Limb (tissue), 2 donors: ENCODE measurements around the gene NAALAD2.
"Not testable (repeated sequence)": the region's sequence is repeated elsewhere in the genome, so short reads cannot be mapped to it uniquely, and the experiment has no call there.

Experiments used
- DNase-seq, 2 donors: peaks; one replicate each; pipeline ENCODE4 v3.0.0-alpha.2; 2016; ENCODE audit errors: extremely low spot score in 2 of 2

The NAALAD2 gene

DNA sequence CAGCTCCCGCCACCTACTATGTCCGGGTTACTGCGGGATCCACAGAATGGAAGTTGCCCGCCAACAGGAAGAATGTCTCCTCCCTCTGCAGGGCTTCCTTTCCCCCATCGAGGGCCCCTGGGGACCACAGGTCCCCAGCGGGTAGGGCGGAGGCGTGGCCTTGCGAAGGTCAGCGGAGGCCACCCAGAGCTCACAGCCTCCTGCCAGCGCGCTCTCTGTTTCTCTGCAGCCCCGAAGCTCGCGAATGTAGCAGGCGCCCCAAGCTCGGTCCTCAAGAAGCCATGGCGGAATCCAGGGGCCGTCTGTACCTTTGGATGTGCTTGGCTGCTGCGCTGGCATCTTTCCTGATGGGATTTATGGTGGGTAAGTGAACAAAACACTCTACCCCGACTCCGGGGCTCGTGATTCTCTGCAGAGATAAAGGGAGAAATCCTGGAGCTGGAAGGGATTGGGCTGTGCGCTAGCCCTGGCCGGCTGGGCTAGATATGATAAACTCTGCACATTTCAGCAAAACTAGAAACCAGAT lies at the start of gene NAALAD2:
Gene NAALAD2, plus strand, starts transcription at position 186 of the 526 bp plus-strand sequence. Its CDS starts 96 bp downstream, at position 282.
- DNase-seq: peak; percentile 35 to 76

DNA sequence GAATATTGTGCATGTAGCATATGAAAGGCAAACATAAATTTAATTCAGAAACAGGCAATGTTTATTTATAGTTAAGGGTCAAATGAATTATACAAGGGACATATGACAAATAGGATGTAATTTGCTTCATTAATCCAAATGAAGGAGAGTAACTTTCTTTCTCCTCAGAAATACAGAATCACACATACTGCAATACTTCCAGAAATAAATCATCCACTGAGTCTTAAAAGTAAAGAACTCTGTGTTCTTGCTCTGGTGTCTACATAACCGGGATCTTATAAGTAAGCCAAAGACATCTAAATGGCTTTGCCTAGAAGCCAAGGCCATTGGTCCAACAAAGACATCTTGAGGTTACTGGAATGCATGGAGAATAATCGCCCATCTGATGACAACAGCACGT lies 48.8 kb upstream of the NAALAD2 start, which contains the start of gene UBTFL1:
Gene UBTFL1, plus strand, starts transcription at position 301 of the 400 bp plus-strand sequence. Its CDS starts 0 bp downstream, at position 301.
- DNase-seq: not testable (repeated sequence)

DNA sequence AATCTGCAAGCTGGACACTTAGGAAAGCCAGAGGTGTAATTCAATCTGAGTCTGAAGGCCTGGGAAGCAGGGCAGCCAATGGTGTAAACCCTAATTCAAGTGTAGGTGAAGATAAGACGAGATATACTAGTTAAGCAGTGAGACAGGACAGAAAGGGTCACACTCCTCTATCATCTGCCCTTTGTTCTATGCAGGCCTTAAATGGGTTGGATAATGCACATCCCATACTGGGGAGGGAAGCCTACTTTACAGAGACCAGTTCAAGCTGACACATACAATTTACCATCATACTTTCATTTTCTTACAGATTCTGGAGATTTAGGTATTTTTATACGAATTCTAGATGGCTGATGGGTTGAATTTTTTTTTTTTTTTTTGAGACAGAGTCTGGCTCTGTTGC lies 45.7 kb upstream of the NAALAD2 start:
- not testable (repeated sequence) for DNase-seq

DNA sequence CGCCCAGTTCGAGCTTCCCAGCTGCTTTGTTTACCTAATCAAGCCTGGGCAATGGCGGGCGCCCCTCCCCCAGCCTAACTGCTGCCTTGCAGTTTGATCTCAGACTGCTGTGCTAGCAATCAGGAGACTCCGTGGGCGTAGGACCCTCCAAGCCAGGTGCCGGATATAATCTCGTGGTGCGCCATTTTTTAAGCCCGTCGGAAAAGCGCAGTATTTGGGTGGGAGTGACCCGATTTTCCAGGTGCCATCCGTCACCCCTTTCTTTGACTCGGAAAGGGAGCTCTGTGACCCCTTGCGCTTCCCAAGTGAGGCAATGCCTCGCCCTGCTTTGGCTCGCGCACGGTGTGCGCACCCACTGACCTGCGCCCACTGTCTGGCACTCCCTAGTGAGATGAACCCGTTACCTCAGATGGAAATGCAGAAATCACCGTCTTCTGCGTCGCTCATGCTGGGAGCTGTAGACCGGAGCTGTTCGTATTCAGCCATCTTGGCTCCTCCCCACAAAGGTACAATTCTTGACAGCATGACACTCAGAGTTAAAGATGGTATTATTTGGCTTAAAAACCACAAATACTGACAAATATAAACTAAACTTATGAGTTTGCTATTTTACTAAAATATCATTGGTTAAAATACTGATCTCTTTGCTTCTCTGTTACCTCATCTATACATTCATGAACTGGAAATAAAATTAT lies 39.1 kb upstream of the NAALAD2 start:
- DNase-seq: not testable (repeated sequence)

DNA sequence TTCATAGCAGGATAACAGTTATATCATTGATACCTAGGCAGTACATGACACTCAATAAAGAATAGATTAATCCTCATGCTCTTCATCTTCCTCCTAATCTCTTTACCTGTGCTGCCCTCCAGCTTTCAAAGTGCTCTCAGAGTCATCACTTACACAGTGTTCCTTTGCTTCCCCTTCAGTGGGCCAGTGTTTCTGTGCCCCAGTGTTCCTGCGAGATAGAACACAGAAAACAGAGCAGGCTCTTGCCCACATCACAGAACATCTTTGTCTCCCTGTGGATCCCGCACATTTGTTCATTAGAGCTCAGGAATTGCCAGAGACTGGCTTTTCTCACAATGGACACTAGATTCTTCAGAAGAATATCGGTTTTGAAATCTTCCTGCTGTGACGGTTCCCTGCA lies 36.2 kb upstream of the NAALAD2 start:
- DNase-seq: not testable (repeated sequence)

DNA sequence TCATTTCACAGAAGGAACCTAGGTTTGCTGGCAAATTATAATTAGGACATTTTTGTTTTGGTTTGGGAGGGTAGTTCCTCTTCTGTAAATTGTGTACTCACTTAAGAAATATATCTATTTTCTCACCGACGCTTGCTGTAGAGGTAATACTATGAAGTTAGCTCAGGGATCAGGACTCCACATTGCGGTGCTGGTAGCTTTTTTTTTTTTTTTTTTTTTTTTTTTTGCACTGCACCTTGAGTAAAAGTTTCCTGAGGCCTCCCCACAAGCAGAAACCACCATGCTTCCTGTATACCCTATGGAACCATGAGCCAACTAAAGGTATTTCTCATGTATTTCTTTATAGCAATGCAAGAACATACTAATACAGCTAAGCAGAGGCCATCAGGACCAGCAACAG lies 34.0 kb upstream of the NAALAD2 start:
- no peak for DNase-seq

DNA sequence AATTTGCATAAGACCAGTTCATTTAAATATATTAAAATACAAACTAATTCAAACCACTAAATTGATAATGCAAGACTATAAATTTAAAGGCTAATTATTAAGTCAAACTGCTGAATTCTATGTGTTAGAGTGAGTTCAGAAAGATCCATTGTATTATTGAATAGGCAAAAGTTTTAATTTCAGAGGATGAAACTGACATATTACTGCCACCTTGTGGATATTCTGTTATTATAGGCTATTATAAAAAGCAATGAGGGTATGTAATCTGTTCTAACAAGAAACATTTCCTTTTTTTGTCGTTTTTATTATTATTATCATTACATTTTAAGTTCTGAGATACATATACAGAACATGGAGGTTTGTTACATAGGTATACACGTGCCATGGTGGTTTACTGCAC lies 20.9 kb upstream of the NAALAD2 start:
- no peak for DNase-seq

DNA sequence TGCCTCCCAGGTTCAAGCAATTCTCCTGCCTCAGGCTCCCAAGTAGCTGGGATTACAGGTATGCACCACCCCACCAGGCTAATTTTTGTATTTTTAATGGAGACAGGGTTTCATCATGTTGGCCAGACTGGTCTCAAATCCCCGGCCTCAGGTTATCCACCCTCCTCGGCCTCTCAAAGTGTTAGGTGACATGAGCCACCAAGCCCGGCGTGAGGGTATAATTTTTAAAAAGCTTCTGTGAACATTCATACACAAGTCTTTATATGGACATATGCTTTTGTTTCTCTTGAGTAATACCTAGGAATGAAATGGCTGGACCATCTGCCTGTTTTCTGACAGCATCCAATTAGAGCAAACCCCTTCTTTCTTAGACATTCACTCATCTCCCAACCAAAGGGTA lies 14.3 kb upstream of the NAALAD2 start:
- no peak for DNase-seq

DNA sequence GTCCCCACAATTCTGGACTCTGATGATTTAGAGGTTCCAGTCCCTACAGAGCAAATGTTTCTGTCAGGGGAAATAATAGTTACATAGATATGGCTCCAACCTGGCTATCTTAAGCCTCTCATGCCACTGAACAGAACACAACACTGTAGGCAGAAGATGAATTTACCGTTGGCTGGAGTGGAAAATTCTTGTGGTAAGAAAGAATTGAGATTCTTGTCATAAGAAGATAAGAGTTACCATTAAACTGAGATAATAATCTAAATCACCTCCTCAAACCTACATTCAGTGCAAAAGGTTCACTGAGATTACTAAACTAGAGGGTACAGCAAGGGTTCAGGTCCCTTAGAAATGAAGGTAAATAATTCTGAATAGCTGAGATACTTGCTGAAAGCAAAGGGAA lies 10.1 kb upstream of the NAALAD2 start:
- no peak for DNase-seq

DNA sequence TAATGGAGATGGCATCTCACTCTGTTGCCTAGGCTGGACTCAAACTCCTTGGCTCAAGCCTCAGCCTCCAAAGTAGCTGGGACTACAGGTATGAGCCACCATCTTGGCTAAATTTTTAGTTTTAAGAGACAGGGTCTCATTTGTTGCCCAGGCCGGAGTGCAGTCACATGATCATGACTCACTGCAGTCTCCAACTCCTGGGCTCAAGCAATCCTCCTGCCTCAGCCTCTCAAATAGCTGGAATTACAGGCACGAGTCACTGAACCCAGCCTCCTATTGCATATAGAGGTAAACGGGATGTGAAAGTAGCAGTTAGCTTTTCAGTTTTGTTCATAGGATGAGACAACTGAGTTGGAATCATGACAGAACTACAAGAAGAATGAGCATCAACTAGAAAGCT lies 9.5 kb upstream of the NAALAD2 start:
- no peak for DNase-seq

DNA sequence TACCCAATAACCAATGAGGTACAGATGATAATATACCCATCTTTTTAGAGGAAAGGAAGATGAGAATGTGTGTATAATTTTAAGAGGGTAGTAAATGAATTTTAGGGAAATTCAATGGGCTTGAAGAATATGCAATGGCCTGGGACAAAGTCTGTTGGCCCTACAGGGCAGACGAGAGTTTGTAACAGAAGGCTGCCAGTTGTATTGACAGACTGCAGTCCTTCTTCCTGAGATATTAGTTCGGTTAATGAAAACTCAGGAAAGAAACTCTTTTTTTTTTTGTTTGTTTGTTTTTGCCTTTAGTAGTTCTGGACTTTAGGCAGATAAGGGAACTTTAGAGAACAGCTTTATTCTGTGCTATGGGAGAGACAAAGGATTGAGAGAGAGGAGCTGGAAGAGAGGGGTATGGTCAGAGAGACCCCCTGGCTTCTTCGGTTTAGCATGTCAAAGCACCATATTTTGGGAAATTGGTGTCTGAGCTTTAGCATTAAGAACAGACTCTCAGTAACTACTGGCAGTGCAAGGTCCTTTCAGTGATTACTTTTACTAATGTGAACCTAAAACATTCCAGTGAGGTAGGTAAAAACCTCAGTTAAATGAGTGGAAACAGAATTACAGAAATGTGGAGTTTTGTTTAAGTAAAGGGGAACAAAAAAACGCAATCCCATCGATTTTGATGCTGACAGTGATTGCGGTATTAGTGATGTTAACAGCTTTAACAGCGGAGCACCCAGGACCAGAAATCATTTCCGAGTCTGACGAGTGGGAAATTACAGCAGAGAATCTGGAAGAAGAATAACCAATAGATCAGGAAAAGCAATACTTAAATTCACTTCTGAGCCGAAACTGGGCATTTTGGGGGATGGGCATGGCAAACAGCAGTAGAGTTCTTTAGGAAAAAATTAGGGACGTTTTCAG lies 644 bp upstream of the NAALAD2 start:
- peak in 1 of 2 donors; percentile 23 for DNase-seq

DNA sequence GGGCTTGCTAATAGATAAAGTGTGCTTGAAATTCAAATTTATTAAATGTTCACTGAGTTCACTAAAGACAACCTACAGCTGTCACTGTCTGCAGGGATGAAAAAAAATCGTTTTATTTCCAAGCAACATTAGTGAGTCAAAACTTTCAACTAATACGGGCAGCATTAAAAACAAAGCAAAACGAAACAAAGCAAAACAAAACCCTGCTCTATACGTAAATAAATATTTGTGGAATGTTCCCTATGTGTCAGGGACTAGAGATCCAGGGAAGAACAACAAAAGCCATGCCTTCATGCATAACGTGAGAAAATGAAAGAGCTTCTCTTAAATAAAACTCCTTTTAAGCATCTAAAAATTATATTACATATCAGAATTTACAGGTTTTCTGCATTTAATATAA lies 553 bp downstream of the NAALAD2 start:
- DNase-seq: no peak

DNA sequence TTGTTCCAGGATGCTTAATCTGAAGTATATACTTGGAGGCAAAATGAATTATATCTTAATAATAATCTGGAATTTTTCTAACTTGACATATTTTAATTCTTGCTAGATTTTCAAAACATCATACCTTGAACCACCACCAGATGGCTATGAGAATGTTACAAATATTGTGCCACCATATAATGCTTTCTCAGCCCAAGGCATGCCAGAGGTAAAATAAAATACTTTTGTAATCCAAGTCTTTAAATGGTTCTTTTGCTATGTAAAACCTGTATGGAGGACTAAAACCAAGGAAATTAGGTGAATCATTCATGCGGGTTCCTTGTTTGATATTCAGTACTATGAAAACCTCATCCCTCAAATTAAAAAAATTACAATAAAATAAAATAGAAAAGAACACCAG lies 14.4 kb downstream of the NAALAD2 start:
- no peak for DNase-seq

DNA sequence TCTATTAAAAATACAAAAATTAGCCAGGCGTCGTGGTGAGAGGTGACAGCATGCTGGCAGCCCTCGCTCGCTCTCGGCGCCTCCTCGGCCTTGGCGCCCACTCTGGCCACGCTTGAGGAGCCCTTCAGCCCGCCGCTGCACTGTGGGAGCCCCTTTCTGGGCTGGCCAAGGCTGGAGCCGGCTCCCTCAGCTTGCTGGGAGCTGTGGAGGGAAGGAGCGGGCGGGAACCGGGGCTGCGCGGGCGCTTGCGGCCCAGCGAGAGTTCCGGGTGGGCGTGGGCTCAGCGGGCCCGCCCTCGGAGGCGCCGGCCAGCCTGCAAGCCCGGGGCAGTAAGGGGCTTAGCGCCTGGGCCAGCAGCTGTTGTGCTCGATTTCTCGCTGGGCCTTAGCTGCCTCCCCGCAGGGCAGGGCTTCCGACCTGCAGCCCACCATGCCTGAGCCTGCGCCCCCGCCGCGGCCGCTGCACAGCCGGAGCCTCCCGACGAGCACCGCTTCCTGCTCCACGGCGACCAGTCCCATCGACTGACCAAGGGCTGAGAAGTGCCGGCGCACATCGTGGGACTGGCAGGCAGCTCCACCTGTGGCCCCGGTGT lies 32.6 kb downstream of the NAALAD2 start:
- DNase-seq: not testable (repeated sequence)

DNA sequence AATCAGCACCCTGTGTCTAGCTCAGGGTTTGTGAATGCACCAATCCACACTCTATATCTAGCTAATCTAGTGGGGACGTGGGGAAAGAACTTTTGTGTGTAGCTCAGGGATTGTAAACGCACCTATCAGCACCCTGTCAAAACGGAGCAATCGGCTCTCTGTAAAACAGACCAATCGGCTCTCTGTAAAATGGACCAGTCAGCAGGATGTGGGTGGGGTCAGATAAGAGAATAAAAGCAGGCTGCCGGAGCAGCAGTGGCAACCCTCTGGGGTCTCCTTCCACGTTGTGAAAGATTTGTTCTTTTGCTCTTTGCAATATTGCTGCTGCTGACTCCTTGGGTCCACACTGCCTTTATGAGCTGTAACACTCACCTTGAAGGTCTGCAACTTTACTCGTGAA lies 33.2 kb downstream of the NAALAD2 start:
- not testable (repeated sequence) for DNase-seq

DNA sequence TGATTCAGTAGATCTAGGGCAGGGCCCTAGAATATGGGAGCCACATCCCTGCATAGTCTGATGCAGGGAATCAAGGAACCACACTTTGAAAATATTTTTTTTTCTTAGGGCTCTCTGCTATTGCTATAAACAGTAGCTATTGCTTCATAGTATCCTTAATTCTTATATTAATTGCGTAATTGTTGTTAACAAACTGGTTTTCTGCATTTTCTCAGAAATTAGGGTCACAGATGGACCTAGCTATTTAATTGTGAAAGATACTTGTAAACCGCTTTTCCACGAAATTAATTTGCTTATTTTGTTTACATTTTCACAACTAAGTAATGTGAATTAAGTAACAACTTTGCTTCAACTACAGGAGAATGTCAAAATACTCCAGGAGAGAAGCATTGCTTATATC lies 34.1 kb downstream of the NAALAD2 start:
- DNase-seq: no peak

DNA sequence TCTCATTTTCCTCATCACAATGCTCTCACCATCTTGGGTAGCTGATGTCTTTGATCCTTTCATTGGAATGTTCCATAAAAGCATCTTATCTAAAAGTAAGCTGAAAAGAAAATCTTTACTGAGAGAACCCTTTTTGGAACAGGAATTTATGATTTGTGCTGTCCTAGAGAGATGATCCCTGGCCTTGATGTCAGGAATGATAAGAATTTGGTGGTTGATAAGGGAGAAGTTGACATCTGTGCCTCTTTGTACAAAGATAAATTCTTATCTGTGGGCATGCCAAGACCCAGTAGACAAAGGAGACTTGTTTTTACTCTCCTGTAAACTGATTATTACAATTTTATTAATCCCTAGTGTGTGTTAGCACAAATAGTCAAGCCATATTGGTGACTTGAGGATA lies 36.9 kb downstream of the NAALAD2 start:
- no peak for DNase-seq

DNA sequence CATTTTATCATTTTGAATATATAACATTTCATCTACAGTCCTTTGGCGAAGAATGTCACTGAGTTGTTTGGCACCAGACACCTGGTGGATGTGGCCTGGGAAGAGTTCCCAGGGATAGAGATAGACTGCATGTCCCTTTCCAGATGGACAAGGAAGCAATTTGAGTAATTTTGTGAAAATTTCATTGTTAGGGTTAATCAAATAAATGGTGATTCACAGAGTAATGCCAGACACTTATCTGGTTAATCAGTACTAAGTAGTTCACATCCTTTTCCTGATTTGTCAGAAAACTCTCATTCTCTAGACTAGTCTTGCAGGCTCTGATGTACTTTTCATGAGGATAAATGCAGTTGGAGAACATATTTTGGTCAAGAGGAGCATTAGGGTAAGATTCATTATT lies 41.6 kb downstream of the NAALAD2 start:
- no peak for DNase-seq

DNA sequence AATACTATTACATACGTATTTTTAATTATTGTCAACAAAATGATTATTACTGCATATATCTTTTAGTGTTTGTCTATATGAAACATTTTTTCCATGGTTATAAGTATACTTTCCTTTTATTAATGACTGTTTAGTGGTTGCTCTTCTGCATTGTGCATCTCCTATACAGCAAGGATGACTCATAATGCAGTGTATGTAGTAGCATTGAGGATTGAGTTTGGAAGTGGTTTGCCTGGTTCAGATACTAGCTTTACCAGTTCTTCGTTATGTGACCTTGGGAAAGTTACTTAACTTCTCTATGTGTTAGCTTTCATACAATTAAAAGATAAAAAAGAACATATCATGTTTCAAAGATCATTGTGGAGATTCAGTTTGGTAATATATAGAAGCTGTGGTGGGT lies 44.3 kb downstream of the NAALAD2 start:
- DNase-seq: no peak

DNA sequence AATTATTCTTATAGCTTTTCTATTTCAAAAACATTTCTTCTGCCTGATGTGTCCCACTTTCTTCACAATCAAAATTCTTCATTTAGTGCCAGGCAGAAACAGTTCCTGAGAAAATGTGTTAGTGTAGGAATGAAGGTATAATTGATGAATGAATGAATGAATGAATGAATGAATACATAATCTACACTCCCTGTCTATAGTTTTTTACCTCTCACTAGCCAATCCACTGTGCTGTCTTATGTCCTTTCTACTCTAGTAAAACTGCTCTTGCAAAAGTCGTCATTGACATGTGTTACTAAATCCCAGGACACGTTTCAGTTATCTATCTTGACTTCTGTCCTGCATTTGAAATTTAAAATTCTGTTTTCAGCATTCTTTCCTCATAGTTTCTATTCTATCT lies 45.5 kb downstream of the NAALAD2 start:
- no peak for DNase-seq

DNA sequence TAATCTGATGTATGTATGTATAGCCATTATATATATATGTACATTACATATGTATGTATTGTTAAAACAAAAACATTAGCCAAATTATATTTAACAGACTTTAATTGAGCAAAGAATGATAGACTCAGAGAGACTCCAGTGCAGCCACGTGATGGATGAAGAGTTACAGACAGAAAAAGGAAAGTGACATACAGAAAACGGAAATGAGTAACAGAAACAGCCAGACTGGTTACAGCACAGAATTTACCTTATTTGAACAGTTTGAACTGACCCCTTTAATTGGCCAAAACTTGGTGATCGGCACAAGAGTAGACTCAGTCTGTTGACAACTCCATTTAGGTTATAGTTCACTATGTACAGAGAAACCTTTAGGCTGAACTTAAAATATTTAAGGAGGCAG lies 53.4 kb downstream of the NAALAD2 start:
- no peak for DNase-seq

DNA sequence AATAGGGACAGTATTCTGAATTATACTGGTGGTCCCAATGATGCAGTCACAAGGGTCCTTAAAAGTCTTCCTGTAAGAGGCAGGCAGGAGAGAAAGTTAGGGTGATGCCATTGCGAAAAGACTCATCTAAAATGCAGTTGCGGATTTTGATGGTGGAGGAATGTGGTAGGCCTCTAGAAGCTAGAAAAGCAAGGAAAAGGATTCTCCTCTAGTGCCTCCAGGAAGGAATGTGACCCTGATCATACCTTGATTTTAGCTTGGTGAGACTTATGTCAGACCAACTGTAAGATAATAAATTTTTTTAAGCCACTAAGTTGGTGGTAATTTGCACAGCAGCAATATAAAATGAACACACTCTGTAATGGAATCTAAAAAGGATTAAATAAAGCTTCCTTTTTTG lies 54.5 kb downstream of the NAALAD2 start:
- no peak for DNase-seq
